ENCODE measurements around the gene GALNT14.

The GALNT14 gene

DNA sequence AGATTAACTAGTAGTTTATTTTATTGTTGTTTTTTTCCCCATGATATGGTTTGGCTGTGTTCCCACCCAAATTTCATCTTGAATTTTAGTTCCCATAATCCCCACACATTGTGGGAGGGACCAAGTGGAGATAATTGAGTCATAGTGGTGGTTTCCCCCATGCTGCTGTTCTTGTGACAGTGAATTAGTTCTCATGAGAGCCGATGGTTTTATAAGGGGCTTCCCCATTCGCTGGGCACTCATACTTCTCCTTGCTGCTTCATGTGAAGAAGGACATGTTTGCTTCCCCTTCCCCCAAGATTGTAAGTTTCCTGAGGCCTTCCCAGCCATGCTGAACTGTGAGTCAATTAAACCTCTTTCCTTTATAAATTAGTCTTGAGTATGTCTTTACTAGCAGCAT, 36.5 kb downstream of the GALNT14 start:
- TF ChIP-seq CTCF (IDR thresholded peaks at IDR 0.05), result no peak

- TF ChIP-seq CTCF (IDR thresholded peaks at IDR 0.05), result no peak
Measured at GRCh38 chr2:31097962-31098613, 40.2 kb downstream of the GALNT14 start.

- no peak for TF ChIP-seq CTCF (IDR thresholded peaks at IDR 0.05)
Measured at GRCh38 chr2:31090188-31090587, 48.1 kb downstream of the GALNT14 start.

- no peak for TF ChIP-seq CTCF (IDR thresholded peaks at IDR 0.05)
Measured at GRCh38 chr2:31089645-31090044, 48.6 kb downstream of the GALNT14 start.

DNA sequence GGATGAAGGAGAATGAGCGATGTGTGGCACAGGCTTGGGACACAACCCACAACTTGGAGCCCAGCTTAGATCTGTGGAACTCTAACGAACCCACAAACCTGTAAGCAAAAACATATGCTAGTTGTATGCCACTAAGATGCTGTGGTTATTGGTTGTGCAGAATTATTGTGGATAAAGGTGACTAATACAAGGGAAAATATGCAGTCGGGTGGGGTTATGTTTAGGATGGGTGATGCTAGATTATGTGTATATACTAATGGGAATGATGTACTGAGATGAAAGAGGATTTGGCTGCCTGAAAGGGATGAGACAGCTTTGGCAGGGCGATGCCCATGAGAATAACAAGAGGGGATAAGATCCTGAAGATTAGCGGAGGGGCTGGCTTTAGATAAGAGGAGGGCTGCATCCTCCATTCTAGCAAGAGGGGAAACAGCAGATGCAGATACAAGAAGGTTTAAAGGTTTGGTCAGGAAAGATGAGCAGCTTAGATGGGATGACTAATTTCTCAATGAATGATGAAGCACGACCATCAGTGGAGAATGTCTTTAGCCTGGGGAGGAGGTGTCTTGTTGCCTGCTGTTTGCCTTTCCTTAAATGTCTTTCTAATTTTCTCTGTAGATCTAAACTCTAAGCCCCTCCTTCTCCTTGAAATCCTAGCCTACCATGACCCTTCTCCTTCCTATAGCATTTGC, 49.6 kb downstream of the GALNT14 start:
- no peak for TF ChIP-seq CTCF (IDR thresholded peaks at IDR 0.05)

- no peak for TF ChIP-seq CTCF (IDR thresholded peaks at IDR 0.05)
Measured at GRCh38 chr2:31087491-31087890, 50.7 kb downstream of the GALNT14 start.

DNA sequence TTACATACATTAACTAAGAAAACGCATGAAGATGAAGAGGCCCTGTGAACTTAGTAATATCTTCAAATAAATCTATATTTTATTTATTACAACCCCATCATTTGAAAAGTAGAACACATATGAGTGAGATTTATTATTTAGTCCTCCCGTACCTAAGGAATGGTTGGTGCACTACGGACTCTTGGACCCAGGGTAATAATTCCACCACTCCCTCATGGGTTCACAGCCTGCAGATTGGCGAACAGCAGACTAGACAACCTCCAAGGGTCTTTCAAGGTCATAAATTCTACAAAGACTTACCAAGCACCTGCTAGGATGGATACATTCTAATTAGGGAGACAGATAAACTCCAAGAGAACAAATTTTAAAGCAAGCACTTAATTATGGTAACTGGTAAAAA, 51.6 kb downstream of the GALNT14 start:
- TF ChIP-seq CTCF (IDR thresholded peaks at IDR 0.05), result no peak
